Upper lobe of right lung (tissue), 1 donor: ENCODE results near the gene TCF7L2. TPM values are rescaled to one million over a fixed set of nuclear protein-coding genes. Genes with fewer than 3 reads are reported as not detected.

Experiments used
- ATAC-seq: fragments of 200-7000 bp; cut with Tn5 transposase; one replicate; pipeline ENCODE4 v1.9.1; 2020; ENCODE audit warnings: mild to moderate bottlenecking, moderate library complexity
- DNase-seq: peaks from one replicate; pipeline ENCODE4 v3.0.0-alpha.2; 2020
- H3K27ac ChIP-seq: fragments of 200-600 bp; one replicate; pipeline ENCODE4 v1.8.0; 2022
- H3K27me3 ChIP-seq: fragments of 200-600 bp; one replicate; pipeline ENCODE4 v1.8.0; 2022; ENCODE audit warnings: mild to moderate bottlenecking
- H3K36me3 ChIP-seq: fragments of 200-600 bp; one replicate; pipeline ENCODE4 v1.8.0; 2022
- H3K4me1 ChIP-seq: fragments of 200-600 bp; one replicate; pipeline ENCODE4 v1.8.0; 2022
- H3K4me3 ChIP-seq: fragments of 200-600 bp; one replicate; pipeline ENCODE4 v1.8.0; 2022; ENCODE audit warnings: mild to moderate bottlenecking
- H3K9me3 ChIP-seq: fragments of 200-600 bp; one replicate; pipeline ENCODE4 v1.8.0; 2022
- intact Hi-C: fragments of 100-400 bp; cut with DNase I; formaldehyde crosslinking; loops from one replicate; pipeline ENCODE4 v1.11.0; 2022
- total RNA-seq: library from RNA; stranded (reverse); fragmentation: NEBNext Ultra II Directional; extraction: Animal tissue kit (Norgen Biotek cat#: 25700); gene quantifications from one replicate; pipeline ENCODE4 v1.2.1, GENCODE V29; 2021
- TF ChIP-seq, protein P1 (sequence below): fragments of 200-600 bp; IDR thresholded peaks from one replicate; pipeline ENCODE4 v1.8.0; 2022; ENCODE audit warnings: antibody characterized with exemption
- donor health status: DM: no; HTN: yes; CAD: no; lungs with severe emphysema.

TCF7L2 gene
- total RNA-seq, 1 donor from 2014 or later = 47.4 TPM

DNA sequence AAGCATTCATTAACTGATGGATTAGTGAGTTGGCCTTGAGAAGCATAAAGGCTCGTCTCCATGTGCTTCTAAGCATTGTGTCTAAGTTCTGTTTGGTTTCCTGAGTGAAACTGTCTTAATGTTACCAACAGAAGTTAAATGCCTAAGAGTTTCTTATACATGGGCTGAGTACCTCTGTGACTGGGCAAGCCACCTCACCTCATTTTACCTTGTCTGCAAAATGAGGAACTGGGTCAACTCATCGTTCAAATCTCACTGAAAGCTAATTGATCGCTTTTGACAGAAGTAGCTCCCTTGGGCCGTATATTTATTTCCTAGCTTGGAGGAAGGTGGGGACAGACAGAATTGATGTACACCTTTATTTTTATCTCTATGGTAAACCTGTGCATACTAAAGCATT lies 88.9 kb downstream of the TCF7L2 start:
- intact Hi-C loops = no loop called here
- peaks cover 3% of the 10 kb centered on the region for H3K36me3 ChIP-seq
- no peak for DNase-seq
- peaks cover 6% of the 10 kb centered on the region for H3K4me1 ChIP-seq
- H3K4me3 ChIP-seq = no peak overlapping the region
- TF ChIP-seq, protein P1, sequence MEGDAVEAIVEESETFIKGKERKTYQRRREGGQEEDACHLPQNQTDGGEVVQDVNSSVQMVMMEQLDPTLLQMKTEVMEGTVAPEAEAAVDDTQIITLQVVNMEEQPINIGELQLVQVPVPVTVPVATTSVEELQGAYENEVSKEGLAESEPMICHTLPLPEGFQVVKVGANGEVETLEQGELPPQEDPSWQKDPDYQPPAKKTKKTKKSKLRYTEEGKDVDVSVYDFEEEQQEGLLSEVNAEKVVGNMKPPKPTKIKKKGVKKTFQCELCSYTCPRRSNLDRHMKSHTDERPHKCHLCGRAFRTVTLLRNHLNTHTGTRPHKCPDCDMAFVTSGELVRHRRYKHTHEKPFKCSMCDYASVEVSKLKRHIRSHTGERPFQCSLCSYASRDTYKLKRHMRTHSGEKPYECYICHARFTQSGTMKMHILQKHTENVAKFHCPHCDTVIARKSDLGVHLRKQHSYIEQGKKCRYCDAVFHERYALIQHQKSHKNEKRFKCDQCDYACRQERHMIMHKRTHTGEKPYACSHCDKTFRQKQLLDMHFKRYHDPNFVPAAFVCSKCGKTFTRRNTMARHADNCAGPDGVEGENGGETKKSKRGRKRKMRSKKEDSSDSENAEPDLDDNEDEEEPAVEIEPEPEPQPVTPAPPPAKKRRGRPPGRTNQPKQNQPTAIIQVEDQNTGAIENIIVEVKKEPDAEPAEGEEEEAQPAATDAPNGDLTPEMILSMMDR = no peak
- H3K27me3 ChIP-seq = no peaks in the 10 kb centered on the region
- no peak overlapping the region for H3K27ac ChIP-seq
- H3K9me3 ChIP-seq = no peaks in the 10 kb centered on the region
- ATAC-seq = no peak

DNA sequence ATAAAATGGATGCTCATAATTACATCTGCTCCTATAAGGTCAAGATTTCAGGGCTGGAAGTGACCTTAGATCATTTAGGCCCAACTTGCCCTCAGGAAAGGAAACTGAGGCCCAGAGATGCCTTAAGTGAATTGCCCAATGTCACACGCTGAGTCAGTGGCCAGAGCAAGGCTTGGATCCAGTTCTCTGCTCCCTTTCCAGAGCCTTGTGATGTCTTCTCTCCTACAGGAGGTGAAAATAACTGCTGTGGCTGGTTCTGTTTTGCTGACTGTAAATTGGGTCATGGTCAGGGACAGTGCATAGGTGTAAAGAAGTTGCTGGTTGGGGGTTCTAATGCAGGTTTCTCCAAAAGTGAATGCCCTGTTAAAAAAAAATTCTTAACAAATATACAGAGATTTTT lies 91.3 kb downstream of the TCF7L2 start:
- Histone ChIP-seq H3K4me1 (peaks cover 7% of the 10 kb centered on the region), H3K4me3 (no peak overlapping the region), H3K27ac (no peak overlapping the region), H3K27me3 (no peaks in the 10 kb centered on the region), H3K36me3 (peaks cover 3% of the 10 kb centered on the region), H3K9me3 (no peaks in the 10 kb centered on the region)
- TF ChIP-seq, protein P1 = no peak
- intact Hi-C loops = no loop called here
- no peak for DNase-seq
- no peak for ATAC-seq

DNA sequence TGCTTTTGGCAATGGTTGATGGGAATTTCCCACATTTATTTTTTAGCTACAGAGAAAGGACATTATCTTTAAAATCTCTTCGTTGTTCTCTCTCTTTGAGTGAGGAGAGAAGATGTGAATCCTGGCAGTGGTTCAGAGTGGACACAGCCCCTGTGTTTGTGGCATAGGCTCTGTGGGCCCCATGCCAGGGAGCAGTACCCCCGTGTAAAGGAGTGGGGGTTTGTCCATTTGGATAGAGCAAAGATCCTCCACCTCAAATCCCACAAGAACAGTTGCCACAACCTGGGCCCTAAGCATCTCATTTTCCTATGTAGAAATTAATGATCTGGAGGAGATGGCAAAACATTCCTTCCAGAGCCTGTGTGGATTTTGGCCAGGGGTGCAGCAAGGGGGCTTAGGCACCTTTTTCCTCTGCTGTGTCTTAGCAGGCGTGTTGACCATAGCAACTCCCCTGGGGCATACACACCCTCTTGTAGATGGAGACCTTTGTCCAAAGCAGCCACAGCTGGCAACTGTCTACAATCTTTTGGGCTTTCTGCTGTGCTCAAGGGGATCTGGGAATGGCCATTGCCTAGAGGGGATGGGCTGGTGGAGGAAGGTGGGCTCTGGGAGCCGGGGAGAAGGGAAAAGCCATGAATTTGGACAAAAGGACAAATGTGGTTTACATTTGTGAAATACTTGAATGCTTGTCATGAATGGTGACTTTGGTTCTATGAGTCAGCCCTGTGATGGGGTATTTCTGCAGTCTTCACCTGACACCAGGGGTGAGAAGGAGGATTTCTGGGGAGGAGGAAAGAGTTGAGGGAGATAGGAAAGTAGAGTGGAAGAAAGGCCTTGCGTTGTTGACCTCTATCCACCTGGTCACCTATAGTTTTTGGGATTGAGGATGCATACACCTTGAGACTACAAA lies 92.0 kb downstream of the TCF7L2 start:
- Histone ChIP-seq H3K27ac (peak overlapping the region; percentile 51), H3K27me3 (no peaks in the 10 kb centered on the region), H3K36me3 (peaks cover 3% of the 10 kb centered on the region), H3K4me3 (no peak overlapping the region), H3K4me1 (peaks cover 12% of the 10 kb centered on the region), H3K9me3 (no peaks in the 10 kb centered on the region)
- TF ChIP-seq, protein P1 = no peak
- intact Hi-C loops = no loop called here
- no peak for DNase-seq
- ATAC-seq = peak; percentile 38

DNA sequence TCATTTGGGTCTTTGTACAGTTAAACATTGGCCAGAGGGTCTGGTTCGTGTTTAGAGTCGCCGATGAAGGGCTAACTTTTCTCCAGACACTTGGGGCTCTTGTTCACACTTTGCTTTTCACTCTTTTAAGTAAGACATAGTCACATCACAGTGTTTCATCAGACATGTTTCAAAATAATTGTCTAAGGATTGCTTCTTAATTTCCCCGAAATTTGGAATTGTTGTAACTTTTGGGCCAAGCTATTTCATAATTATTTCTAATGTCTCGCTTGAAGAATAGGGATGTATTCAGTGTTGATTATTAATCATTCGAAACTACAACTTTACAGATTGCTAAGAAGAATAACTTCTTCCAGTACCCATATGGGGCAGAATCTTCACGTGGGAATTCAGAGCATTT lies 92.8 kb downstream of the TCF7L2 start:
- peaks cover 20% of the 10 kb centered on the region for H3K4me1 ChIP-seq
- ATAC-seq (peak; percentile 8), DNase-seq (no peak)
- no peaks in the 10 kb centered on the region for H3K27me3 ChIP-seq
- H3K36me3 ChIP-seq = peaks cover 3% of the 10 kb centered on the region
- H3K9me3 ChIP-seq = no peaks in the 10 kb centered on the region
- intact Hi-C loops = no loop called here
- no peak overlapping the region for H3K4me3 ChIP-seq
- TF ChIP-seq, protein P1 = no peak
- H3K27ac ChIP-seq = peak overlapping the region; percentile 51

DNA sequence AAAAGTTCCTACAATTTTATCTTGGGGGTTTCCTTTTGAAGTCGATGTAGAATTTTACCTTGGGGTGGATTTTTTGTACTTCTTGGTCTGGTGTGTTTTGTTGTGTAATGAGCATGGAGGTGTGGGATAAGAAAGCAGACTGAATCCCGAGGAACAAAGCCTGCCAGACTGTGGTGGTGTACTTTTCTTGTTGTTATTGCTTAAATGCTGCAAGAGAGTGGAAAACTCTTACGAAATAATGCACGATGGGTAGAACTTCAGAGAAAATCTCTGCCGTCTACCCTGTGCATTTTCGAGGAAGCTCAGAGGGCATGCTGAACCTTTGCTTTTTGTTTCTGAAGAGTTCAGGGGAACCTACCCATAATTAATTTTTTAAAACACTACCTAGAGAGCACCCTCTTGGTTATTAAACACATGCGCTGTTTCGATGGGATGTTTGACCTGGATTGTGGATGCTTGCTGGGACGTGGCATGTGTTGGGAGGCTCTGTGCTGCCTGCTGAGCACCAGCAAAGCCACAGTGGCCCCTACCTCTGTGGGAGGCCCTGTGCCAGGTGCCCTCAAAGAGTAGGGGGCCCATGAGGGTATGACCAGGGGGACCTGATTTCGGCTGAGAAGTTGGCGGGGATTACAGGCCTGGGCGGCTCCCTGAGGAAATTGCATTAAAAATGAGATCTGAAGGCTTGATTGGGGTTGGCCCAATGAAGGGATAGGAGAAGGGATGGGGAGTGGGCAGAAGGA lies 94.1 kb downstream of the TCF7L2 start:
- intact Hi-C loops = no loop called here
- Histone ChIP-seq H3K27me3 (no peaks in the 10 kb centered on the region), H3K9me3 (no peaks in the 10 kb centered on the region), H3K4me1 (peaks cover 30% of the 10 kb centered on the region), H3K36me3 (peaks cover 3% of the 10 kb centered on the region), H3K27ac (peak overlapping the region; percentile 48), H3K4me3 (no peak overlapping the region)
- TF ChIP-seq, protein P1 = no peak
- ATAC-seq (peak; percentile 40), DNase-seq (no peak)
